Measurements from ENCODE around the gene RAB29.
A peak's percentile ranks its signal among the peaks of the same experiment; 100 is the strongest.

RAB29 gene

DNA sequence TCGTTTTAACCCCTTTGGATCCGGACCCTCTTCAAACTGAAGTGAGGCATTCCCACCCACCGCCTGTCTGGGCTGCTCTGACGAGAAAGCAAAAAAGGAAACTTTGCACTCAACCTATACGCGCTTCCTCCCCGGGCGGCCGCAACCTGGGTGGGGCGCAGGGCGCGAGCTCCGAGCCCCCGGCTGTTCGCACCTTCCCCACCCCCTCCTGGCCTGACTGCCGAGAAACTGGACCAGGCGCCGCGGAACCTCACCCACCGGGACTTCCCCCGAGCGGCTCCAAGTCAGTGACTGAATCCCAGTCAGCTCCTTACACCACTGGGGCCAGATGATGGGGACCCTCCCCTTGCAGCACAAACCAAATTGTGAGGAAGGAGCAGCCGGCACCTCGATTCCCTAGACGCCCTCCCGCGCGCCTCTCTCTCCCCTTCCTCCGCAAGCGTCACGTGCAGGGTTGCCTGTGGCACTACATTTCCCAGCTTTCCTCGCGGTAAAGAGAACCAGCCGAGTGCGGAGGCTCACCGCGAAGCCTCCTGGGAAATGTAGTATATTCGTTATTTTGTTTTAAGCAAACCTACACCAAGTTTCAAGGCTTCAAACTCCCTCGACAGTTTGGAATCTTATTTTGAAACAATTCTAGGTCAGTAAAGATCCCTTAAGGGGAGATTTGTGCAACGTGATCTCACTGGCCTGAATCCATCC lies at the start of gene RAB29 (continued):
- no peak for TF ChIP-seq ZNF23 (tag by site-specific recombination; IDR thresholded peaks at IDR 0.05; ENCODE audit: borderline replicate concordance)
- no peak for TF ChIP-seq ZNF701 (tag by site-specific recombination; IDR thresholded peaks at IDR 0.05)
- TF ChIP-seq SP2 (tag by site-specific recombination; IDR thresholded peaks at IDR 0.05): peak; percentile 9; the same call in 1 of the 2 replicates
- no peak for TF ChIP-seq ZNF175 (tag by site-specific recombination; IDR thresholded peaks at IDR 0.05)
- TF ChIP-seq ZBTB8A (tag by site-specific recombination; IDR thresholded peaks at IDR 0.05): no peak; the same call in 1 of the 2 replicates
- no peak for TF ChIP-seq REPIN1 (tag by site-specific recombination; IDR thresholded peaks at IDR 0.05; ENCODE audit: low read depth)
- TF ChIP-seq, protein P1, sequence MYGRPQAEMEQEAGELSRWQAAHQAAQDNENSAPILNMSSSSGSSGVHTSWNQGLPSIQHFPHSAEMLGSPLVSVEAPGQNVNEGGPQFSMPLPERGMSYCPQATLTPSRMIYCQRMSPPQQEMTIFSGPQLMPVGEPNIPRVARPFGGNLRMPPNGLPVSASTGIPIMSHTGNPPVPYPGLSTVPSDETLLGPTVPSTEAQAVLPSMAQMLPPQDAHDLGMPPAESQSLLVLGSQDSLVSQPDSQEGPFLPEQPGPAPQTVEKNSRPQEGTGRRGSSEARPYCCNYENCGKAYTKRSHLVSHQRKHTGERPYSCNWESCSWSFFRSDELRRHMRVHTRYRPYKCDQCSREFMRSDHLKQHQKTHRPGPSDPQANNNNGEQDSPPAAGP (tag by site-specific recombination; IDR thresholded peaks at IDR 0.05): peak; percentile 65; the same call in 1 of the 2 replicates
- peak; percentile 85 for TF ChIP-seq ZBTB48 (tag by site-specific recombination; IDR thresholded peaks at IDR 0.05)
- no peak for TF ChIP-seq ZNF544 (tag by site-specific recombination; IDR thresholded peaks at IDR 0.05)
- TF ChIP-seq KLF16 (tag by site-specific recombination; IDR thresholded peaks at IDR 0.05): peak; percentile 55; the same call in 1 of the 2 replicates
- TF ChIP-seq SETDB1 (IDR thresholded peaks at IDR 0.05; ENCODE audit: insufficient read length, low read length): no peak
- no peak for TF ChIP-seq ZNF624 (tag by site-specific recombination; IDR thresholded peaks at IDR 0.05)
- no peak for TF ChIP-seq ZNF16 (tag by site-specific recombination; IDR thresholded peaks at IDR 0.05; ENCODE audit: low read depth)
- TF ChIP-seq, protein P2, sequence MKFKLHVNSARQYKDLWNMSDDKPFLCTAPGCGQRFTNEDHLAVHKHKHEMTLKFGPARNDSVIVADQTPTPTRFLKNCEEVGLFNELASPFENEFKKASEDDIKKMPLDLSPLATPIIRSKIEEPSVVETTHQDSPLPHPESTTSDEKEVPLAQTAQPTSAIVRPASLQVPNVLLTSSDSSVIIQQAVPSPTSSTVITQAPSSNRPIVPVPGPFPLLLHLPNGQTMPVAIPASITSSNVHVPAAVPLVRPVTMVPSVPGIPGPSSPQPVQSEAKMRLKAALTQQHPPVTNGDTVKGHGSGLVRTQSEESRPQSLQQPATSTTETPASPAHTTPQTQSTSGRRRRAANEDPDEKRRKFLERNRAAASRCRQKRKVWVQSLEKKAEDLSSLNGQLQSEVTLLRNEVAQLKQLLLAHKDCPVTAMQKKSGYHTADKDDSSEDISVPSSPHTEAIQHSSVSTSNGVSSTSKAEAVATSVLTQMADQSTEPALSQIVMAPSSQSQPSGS (tag by site-specific recombination; IDR thresholded peaks at IDR 0.05; ENCODE audit: low read depth): no peak
- TF ChIP-seq ZNF501 (tag by site-specific recombination; IDR thresholded peaks at IDR 0.05): peak; percentile 79
- peak; percentile 56; the same call in 1 of the 2 replicates for TF ChIP-seq ZXDB (tag by site-specific recombination; IDR thresholded peaks at IDR 0.05)
- no peak for TF ChIP-seq ZNF596 (tag by site-specific recombination; IDR thresholded peaks at IDR 0.05)
- no peak for TF ChIP-seq ZNF548 (tag by site-specific recombination; IDR thresholded peaks at IDR 0.05)
- no peak for TF ChIP-seq ZSCAN16 (tag by site-specific recombination; IDR thresholded peaks at IDR 0.05)
- TF ChIP-seq, protein P3, sequence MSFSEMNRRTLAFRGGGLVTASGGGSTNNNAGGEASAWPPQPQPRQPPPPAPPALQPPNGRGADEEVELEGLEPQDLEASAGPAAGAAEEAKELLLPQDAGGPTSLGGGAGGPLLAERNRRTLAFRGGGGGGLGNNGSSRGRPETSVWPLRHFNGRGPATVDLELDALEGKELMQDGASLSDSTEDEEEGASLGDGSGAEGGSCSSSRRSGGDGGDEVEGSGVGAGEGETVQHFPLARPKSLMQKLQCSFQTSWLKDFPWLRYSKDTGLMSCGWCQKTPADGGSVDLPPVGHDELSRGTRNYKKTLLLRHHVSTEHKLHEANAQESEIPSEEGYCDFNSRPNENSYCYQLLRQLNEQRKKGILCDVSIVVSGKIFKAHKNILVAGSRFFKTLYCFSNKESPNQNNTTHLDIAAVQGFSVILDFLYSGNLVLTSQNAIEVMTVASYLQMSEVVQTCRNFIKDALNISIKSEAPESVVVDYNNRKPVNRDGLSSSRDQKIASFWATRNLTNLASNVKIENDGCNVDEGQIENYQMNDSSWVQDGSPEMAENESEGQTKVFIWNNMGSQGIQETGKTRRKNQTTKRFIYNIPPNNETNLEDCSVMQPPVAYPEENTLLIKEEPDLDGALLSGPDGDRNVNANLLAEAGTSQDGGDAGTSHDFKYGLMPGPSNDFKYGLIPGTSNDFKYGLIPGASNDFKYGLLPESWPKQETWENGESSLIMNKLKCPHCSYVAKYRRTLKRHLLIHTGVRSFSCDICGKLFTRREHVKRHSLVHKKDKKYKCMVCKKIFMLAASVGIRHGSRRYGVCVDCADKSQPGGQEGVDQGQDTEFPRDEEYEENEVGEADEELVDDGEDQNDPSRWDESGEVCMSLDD (tag by site-specific recombination; IDR thresholded peaks at IDR 0.05): no peak
- no peak for TF ChIP-seq ZNF776 (tag by site-specific recombination; IDR thresholded peaks at IDR 0.05; ENCODE audit: borderline replicate concordance)
- TF ChIP-seq OSR2 (tag by site-specific recombination; IDR thresholded peaks at IDR 0.05): no peak
- peak; percentile 27; the same call in 1 of the 2 replicates for TF ChIP-seq ZBTB21 (tag by site-specific recombination; IDR thresholded peaks at IDR 0.05)
- TF ChIP-seq ZNF76 (tag by site-specific recombination; IDR thresholded peaks at IDR 0.05; ENCODE audit: borderline replicate concordance, low read depth): peak; percentile 96
- TF ChIP-seq ZNF335 (tag by site-specific recombination; conservative IDR thresholded peaks at IDR 0.05): peak; percentile 97
- TF ChIP-seq, protein P4, sequence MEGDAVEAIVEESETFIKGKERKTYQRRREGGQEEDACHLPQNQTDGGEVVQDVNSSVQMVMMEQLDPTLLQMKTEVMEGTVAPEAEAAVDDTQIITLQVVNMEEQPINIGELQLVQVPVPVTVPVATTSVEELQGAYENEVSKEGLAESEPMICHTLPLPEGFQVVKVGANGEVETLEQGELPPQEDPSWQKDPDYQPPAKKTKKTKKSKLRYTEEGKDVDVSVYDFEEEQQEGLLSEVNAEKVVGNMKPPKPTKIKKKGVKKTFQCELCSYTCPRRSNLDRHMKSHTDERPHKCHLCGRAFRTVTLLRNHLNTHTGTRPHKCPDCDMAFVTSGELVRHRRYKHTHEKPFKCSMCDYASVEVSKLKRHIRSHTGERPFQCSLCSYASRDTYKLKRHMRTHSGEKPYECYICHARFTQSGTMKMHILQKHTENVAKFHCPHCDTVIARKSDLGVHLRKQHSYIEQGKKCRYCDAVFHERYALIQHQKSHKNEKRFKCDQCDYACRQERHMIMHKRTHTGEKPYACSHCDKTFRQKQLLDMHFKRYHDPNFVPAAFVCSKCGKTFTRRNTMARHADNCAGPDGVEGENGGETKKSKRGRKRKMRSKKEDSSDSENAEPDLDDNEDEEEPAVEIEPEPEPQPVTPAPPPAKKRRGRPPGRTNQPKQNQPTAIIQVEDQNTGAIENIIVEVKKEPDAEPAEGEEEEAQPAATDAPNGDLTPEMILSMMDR (tag by site-specific recombination; IDR thresholded peaks at IDR 0.05): 0 out of 2 replicates have a peak, but pooled peaks have one; percentile 14
- TF ChIP-seq ZNF707 (tag by site-specific recombination; IDR thresholded peaks at IDR 0.05): no peak
- TF ChIP-seq ZFHX2 (tag by site-specific recombination; conservative IDR thresholded peaks at IDR 0.05): peak; percentile 40
- TF ChIP-seq SCRT2 (tag by site-specific recombination; IDR thresholded peaks at IDR 0.05): no peak; the same call in none of the 2 replicates
- peak; percentile 49; the same call in 1 of the 2 replicates for TF ChIP-seq KLF8 (tag by site-specific recombination; IDR thresholded peaks at IDR 0.05)
- peak; percentile 52; the same call in 1 of the 2 replicates for TF ChIP-seq ZNF561 (tag by site-specific recombination; IDR thresholded peaks at IDR 0.05; ENCODE audit: borderline replicate concordance)
- 0 out of 2 replicates have a peak, but pooled peaks have one; percentile 4 for TF ChIP-seq ZNF146 (tag by site-specific recombination; IDR thresholded peaks at IDR 0.05)
- no peak for TF ChIP-seq ZNF558 (tag by site-specific recombination; IDR thresholded peaks at IDR 0.05)

All from HEK293 (cell line).